Endothelial cell of umbilical vein (primary cell): Measurements from ENCODE around the gene CNTFR. TPM values are rescaled to one million over a fixed set of nuclear protein-coding genes. Genes with fewer than 3 reads are reported as not detected.

Source experiments
- BruUV-seq: library from RNA; stranded (reverse); fragments of 400-500 nt; replicated peaks from 2 replicates; lab custom pipeline; 2021; lab: Mats Ljungman, UMichigan
- CTCF ChIA-PET: fragments of 300-600, 350-600 bp; sonication (Branson Sonifier 250); formaldehyde crosslinking; loops from one replicate; lab custom pipeline; 2021; ENCODE audit warnings: antibody characterized with exemption, inconsistent platforms; lab: Charles Lee
- POLR2A ChIA-PET: fragments of 300-600, 350-600 bp; sonication (Branson Sonifier 250); formaldehyde crosslinking; loops from one replicate; lab custom pipeline; 2021; ENCODE audit warnings: antibody characterized with exemption, inconsistent platforms; lab: Charles Lee
- DNase-seq: peaks from one replicate; pipeline ENCODE4 v3.0.0-alpha.2; 2011; ENCODE audit warnings: low read depth, low spot score
- FAIRE-seq: peaks from 2 replicates; lab custom pipeline; 2011; peaks lifted over from hg19 to GRCh38; lab: Jason Lieb, UNC
- H2AFZ ChIP-seq: 2 replicates; pipeline ENCODE4 v1.6.0; 2012; ENCODE audit warnings: low read depth, low read length, control low read depth, inconsistent platforms
- H3K27ac ChIP-seq: 2 replicates; pipeline ENCODE4 v1.5.1; 2011; ENCODE audit warnings: low read depth, mild to moderate bottlenecking, control low read depth, low read length, moderate library complexity; ENCODE audit not compliant: insufficient read depth
- H3K27me3 ChIP-seq, 2 experiments: 2 replicates each; pipeline versions ENCODE4 v1.6.0 to v1.6.1; 2011; ENCODE audit warnings: low read length in 2 of 2, mixed read lengths in 1 of 2; ENCODE audit not compliant: control insufficient read depth in 2 of 2, insufficient read depth in 2 of 2
- H3K36me3 ChIP-seq, 2 experiments: 2 replicates in 1 of 2; 3 replicates in 1 of 2; pipeline ENCODE4 v1.5.1; 2011; ENCODE audit warnings: low read length in 2 of 2, mild to moderate bottlenecking in 1 of 2, moderate library complexity in 1 of 2; ENCODE audit not compliant: control insufficient read depth in 2 of 2, insufficient read depth in 2 of 2; ENCODE audit errors: extremely low read depth in 1 of 2
- H3K4me1 ChIP-seq: 3 replicates; pipeline ENCODE4 v1.5.1; 2011; ENCODE audit warnings: mild to moderate bottlenecking, low read length; ENCODE audit not compliant: control insufficient read depth, insufficient read depth; ENCODE audit errors: extremely low read depth
- H3K4me2 ChIP-seq: 2 replicates; pipeline ENCODE4 v1.6.1; 2011; ENCODE audit warnings: low read length, control low read depth, mixed read lengths; ENCODE audit not compliant: insufficient read depth
- H3K4me3 ChIP-seq, 3 experiments: fragments of 200-600 bp in 1 of 3; sonication (generic), shearing (Covaris generic) in 1 of 3; replicated peaks in 1 of 3; 2 replicates each; pipeline ENCODE4 v1.5.1; 2011 to 2016; ENCODE audit warnings: control low read depth in 3 of 3, low read length in 3 of 3, mild to moderate bottlenecking in 2 of 3, inconsistent platforms in 1 of 3, low read depth in 1 of 3, moderate library complexity in 1 of 3; ENCODE audit not compliant: insufficient read depth in 1 of 3
- H3K79me2 ChIP-seq: 2 replicates; pipeline ENCODE4 v1.6.0; 2012; ENCODE audit warnings: low read length, inconsistent platforms; ENCODE audit not compliant: control insufficient read depth, insufficient read depth
- H3K9ac ChIP-seq: replicated peaks from 2 replicates; pipeline ENCODE3; 2011; ENCODE audit warnings: low read length, control low read depth; ENCODE audit not compliant: insufficient read depth; ENCODE audit errors: extremely low read depth
- H3K9me1 ChIP-seq: replicated peaks from 3 replicates; pipeline ENCODE4 v1.6.0; 2011; ENCODE audit warnings: mild to moderate bottlenecking, low read length; ENCODE audit not compliant: control insufficient read depth, insufficient read depth; ENCODE audit errors: extremely low read depth
- H3K9me3 ChIP-seq: replicated peaks from 2 replicates; pipeline ENCODE4 v1.5.1; 2012; ENCODE audit warnings: low read length, inconsistent platforms; ENCODE audit not compliant: control insufficient read depth, insufficient read depth
- H4K20me1 ChIP-seq: replicated peaks from 2 replicates; pipeline ENCODE3; 2011; ENCODE audit warnings: mild to moderate bottlenecking, low read length; ENCODE audit not compliant: control insufficient read depth, insufficient read depth; ENCODE audit errors: extremely low read depth
- CTCF ChIP-seq, 2 donors: IDR thresholded peaks; 1 replicate in 1 of 2; 2 replicates in 1 of 2; pipeline ENCODE4 v1.5.1; 2011; ENCODE audit warnings: low read length in 2 of 2, mild to moderate bottlenecking in 2 of 2, moderate library complexity in 2 of 2, control low read depth in 1 of 2, inconsistent platforms in 1 of 2, low read depth in 1 of 2; ENCODE audit not compliant: insufficient read depth in 1 of 2; ENCODE audit errors: extremely low read depth in 1 of 2
- EZH2 ChIP-seq: IDR thresholded peaks from 2 replicates; pipeline ENCODE4 v1.6.1; 2012; ENCODE audit warnings: borderline replicate concordance, low read depth, mild to moderate bottlenecking, moderate library complexity, low read length, inconsistent platforms; ENCODE audit not compliant: severe bottlenecking
- FOS ChIP-seq: IDR thresholded peaks from 2 replicates; pipeline ENCODE4 v1.6.1; 2011; ENCODE audit warnings: mild to moderate bottlenecking, low read length, moderate library complexity, borderline replicate concordance; ENCODE audit not compliant: insufficient read depth
- GATA2 ChIP-seq: IDR thresholded peaks from 2 replicates; pipeline ENCODE4 v1.7.0; 2011; ENCODE audit warnings: low read depth, mild to moderate bottlenecking, moderate library complexity, mixed read lengths, low read length; ENCODE audit not compliant: insufficient read length, insufficient read depth
- JUN ChIP-seq: IDR thresholded peaks from 2 replicates; pipeline ENCODE4 v1.6.1; 2011; ENCODE audit warnings: borderline replicate concordance, low read depth; ENCODE audit not compliant: insufficient read length, insufficient read depth
- MAX ChIP-seq: IDR thresholded peaks from 2 replicates; pipeline ENCODE4 v1.6.1; 2011; ENCODE audit not compliant: insufficient read depth, insufficient read length
- MYC ChIP-seq: IDR thresholded peaks from one replicate; pipeline ENCODE4 v1.6.1; 2011; ENCODE audit warnings: mild to moderate bottlenecking, low read depth, low read length
- POLR2A ChIP-seq: IDR thresholded peaks from 2 replicates; pipeline ENCODE4 v1.6.1; 2012; ENCODE audit warnings: low read depth, mild to moderate bottlenecking, control low read depth, low read length
- POLR2AphosphoS5 ChIP-seq: IDR thresholded peaks from 2 replicates; pipeline ENCODE4 v1.6.1; 2012; ENCODE audit warnings: low read depth, mild to moderate bottlenecking, control low read depth, low read length, moderate library complexity; ENCODE audit not compliant: insufficient read depth
- dilution Hi-C: fragments of 300-500 bp; cut with MboI; formaldehyde crosslinking; loops from one replicate; pipeline ENCODE4 v1.15.0; 2019; ENCODE audit warnings: low sequenced_read_pairs; ENCODE audit not compliant: extremely low pct_ligation_motif_present
- intact Hi-C: fragments of 100-400 bp; cut with micrococcal nuclease; formaldehyde crosslinking; loops from one replicate; pipeline ENCODE4 v1.10.0; 2022
- polyA plus RNA-seq, 4 experiments: library from polyadenylated mRNA; depleted of rRNA in 3 of 4; stranded (reverse) in 3 of 4; unstranded in 1 of 4; fragments of >200 nt; gene quantifications; 2 replicates each; pipeline versions ENCODE4 v1.2.1 to v1.2.3, GENCODE V29; 2011 to 2012; ENCODE audit warnings: missing spikeins in 1 of 4
- total RNA-seq: library from RNA; stranded (reverse); gene quantifications from 2 replicates; pipeline ENCODE4 v1.2.3, GENCODE V29; 2021

Gene CNTFR
- total and polyA plus RNA-seq, 2 donors (not counting 3 experiments of a cell fraction or from before 2014, with no cell fraction given), result not detected

- no peaks in the 10 kb centered on the region for H3K4me1 ChIP-seq
- FAIRE-seq (no peak), DNase-seq (no peak)
- H3K27ac ChIP-seq, result no peak overlapping the region
- intact Hi-C loops (no loop called here), dilution Hi-C loops (no loop called here)
- no TSS peak for BruUV-seq
- ChIA-PET CTCF (interaction anchor here (1.0 to 1.7 kb wide), 2 partner anchors 17 to 171 kb away, joined by 3 to 8 read pairs; no protein-coding TSS in a partner anchor), POLR2A (no interaction called here)
- no peak overlapping the region for H3K9ac ChIP-seq
- TF ChIP-seq POLR2A, result no peak
- no peak for TF ChIP-seq MYC
- no peak for TF ChIP-seq JUN
- no peak for TF ChIP-seq GATA2
- no peak for TF ChIP-seq EZH2
- TF ChIP-seq MAX, result no peak
- no peak for TF ChIP-seq POLR2AphosphoS5
- no peak for TF ChIP-seq FOS
- no peak for TF ChIP-seq CTCF (IDR thresholded peaks at IDR 0.05; ENCODE audit: extremely low read depth in 1 of 2, insufficient read depth in 1 of 2, low read depth in 1 of 2, low read length in 2 of 2)
- no peak overlapping the region for H3K4me3 ChIP-seq
- H3K36me3 ChIP-seq, result no peaks in the 10 kb centered on the region
- H3K79me2 ChIP-seq, result no peaks in the 10 kb centered on the region
- peaks cover 33 to 36% of the 10 kb centered on the region in 2 experiments for H3K27me3 ChIP-seq
- H4K20me1 ChIP-seq, result no peaks in the 10 kb centered on the region
- H3K9me3 ChIP-seq, result no peaks in the 10 kb centered on the region
- H2AFZ ChIP-seq, result no peak overlapping the region
- no peak overlapping the region for H3K4me2 ChIP-seq
- H3K9me1 ChIP-seq, result no peaks in the 10 kb centered on the region
Measured at GRCh38 chr9:34574571-34574970, 15.0 kb downstream of the CNTFR start.
